HepG2 (cell line): ENCODE data around the gene PRKCB. TPM values are rescaled to one million over a fixed set of nuclear protein-coding genes. Genes with fewer than 3 reads are reported as not detected.

Experiments
- HNRNPUL1 ChIP-seq: fragments of 200-400 bp; formaldehyde crosslinking; IDR thresholded peaks from 2 replicates; pipeline ENCODE4 v1.6.1; 2017; ENCODE audit warnings: low read depth, mild to moderate bottlenecking, low read length, moderate library complexity
- MYNN ChIP-seq: sonication (generic); formaldehyde crosslinking; IDR thresholded peaks from 2 replicates; pipeline ENCODE4 v1.4.0; 2020; ENCODE audit warnings: mild to moderate bottlenecking, low read depth, missing genetic modification reagents
- SALL2 ChIP-seq: sonication (generic); formaldehyde crosslinking; IDR thresholded peaks from 2 replicates; pipeline ENCODE4 v1.8.1; 2023; ENCODE audit warnings: mild to moderate bottlenecking, missing genetic modification reagents, inconsistent platforms
- ZFP90 ChIP-seq: sonication (generic); formaldehyde crosslinking; IDR thresholded peaks from 2 replicates; pipeline ENCODE4 v1.8.0; 2022; ENCODE audit warnings: missing genetic modification reagents, mild to moderate bottlenecking, inconsistent platforms, borderline replicate concordance
- ZNF616 ChIP-seq: sonication (generic); formaldehyde crosslinking; IDR thresholded peaks from 2 replicates; pipeline ENCODE4 v1.5.0; 2020; ENCODE audit warnings: low read depth, mild to moderate bottlenecking, missing genetic modification reagents
- ZNF878 ChIP-seq: sonication (generic); formaldehyde crosslinking; IDR thresholded peaks from 2 replicates; pipeline ENCODE4 v1.8.1; 2023; ENCODE audit warnings: mild to moderate bottlenecking, missing genetic modification reagents, moderate library complexity
- ZSCAN25 ChIP-seq: sonication (generic); formaldehyde crosslinking; IDR thresholded peaks from 2 replicates; pipeline ENCODE4 v1.8.0; 2022; ENCODE audit warnings: mild to moderate bottlenecking, missing genetic modification reagents
- polyA plus RNA-seq, 8 experiments: library from polyadenylated mRNA; depleted of rRNA in 3 of 8; stranded (reverse) in 7 of 8; unstranded in 1 of 8; fragments of >200 nt; fragmentation: Illumina TruSeq in 4 of 8; extraction: Trizol in 4 of 8; gene quantifications; 2 replicates each; pipeline versions ENCODE4 v1.2.1 to v1.2.3, GENCODE V29; 2011 to 2016; ENCODE audit warnings: low read depth in 4 of 8, missing spikeins in 1 of 8, mixed read lengths in 1 of 8; ENCODE audit not compliant: insufficient read depth in 1 of 8
- total RNA-seq, 5 experiments: library from RNA; depleted of rRNA; stranded (reverse); fragments of >200 nt; fragmentation: Illumina TruSeq; extraction: Trizol; gene quantifications; 2 replicates each; pipeline ENCODE4 v1.2.3, GENCODE V29; 2016; ENCODE audit warnings: low read depth in 1 of 5
- TF ChIP-seq, protein P1 (sequence below), 2 experiments: sonication (generic) in 1 of 2; formaldehyde crosslinking in 1 of 2; IDR thresholded peaks; 2 replicates each; pipeline versions ENCODE4 v1.4.0 to v1.6.1; 2018 to 2020; ENCODE audit warnings: missing genetic modification reagents in 2 of 2, borderline replicate concordance in 1 of 2, low read depth in 1 of 2, mild to moderate bottlenecking in 1 of 2, missing biosample characterization in 1 of 2
- TF ChIP-seq, protein P2 (sequence below): sonication (generic); formaldehyde crosslinking; IDR thresholded peaks from 2 replicates; pipeline ENCODE4 v1.5.0; 2020; ENCODE audit warnings: mild to moderate bottlenecking, missing genetic modification reagents
- TF ChIP-seq, protein P3 (sequence below): sonication (generic); formaldehyde crosslinking; IDR thresholded peaks from 2 replicates; pipeline ENCODE4 v1.4.0; 2020; ENCODE audit warnings: missing genetic modification reagents
- TF ChIP-seq, protein P4 (sequence below): sonication (generic); formaldehyde crosslinking; IDR thresholded peaks from 2 replicates; pipeline ENCODE4 v1.5.0; 2020; ENCODE audit warnings: missing genetic modification reagents

Gene PRKCB
- total and polyA plus RNA-seq, 2 of the 13 experiments (the other 11 are each of a cell fraction or from before 2014, with no cell fraction given), result 0.01 TPM; not detected in 1

DNA sequence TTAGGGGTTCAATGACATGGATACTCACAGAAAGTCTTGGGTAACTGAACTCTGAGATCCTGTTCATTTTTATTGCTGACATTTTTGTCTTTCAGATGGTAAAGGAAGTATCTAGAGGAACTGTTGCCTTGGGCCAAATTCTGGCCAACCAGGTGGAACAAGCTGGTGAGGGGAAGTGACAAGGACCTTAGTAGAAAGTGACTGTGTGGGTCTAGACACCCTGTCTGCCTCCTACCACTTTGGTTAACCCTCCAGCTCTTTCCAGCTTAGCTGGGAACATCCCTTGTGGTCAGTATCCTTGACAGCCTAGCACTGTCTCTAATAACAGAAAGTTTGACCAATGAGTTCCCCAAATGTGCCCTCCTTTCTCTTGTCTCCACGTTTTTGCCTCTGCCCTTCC is 28.8 kb upstream of the PRKCB start (continued):
- TF ChIP-seq, protein P1, sequence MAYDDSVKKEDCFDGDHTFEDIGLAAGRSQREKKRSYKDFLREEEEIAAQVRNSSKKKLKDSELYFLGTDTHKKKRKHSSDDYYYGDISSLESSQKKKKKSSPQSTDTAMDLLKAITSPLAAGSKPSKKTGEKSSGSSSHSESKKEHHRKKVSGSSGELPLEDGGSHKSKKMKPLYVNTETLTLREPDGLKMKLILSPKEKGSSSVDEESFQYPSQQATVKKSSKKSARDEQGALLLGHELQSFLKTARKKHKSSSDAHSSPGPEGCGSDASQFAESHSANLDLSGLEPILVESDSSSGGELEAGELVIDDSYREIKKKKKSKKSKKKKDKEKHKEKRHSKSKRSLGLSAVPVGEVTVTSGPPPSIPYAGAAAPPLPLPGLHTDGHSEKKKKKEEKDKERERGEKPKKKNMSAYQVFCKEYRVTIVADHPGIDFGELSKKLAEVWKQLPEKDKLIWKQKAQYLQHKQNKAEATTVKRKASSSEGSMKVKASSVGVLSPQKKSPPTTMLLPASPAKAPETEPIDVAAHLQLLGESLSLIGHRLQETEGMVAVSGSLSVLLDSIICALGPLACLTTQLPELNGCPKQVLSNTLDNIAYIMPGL (CRISPR knock-in tag; IDR thresholded peaks at IDR 0.05; ENCODE audit: borderline replicate concordance in 1 of 2, low read depth in 1 of 2), result no peak
- TF ChIP-seq MYNN (no peak), ZNF878 (CRISPR knock-in tag) (no peak), ZFP90 (CRISPR knock-in tag) (no peak), ZNF616 (CRISPR knock-in tag) (no peak), HNRNPUL1 (no peak), ZSCAN25 (CRISPR knock-in tag) (no peak), SALL2 (no peak)
- TF ChIP-seq, protein P2, sequence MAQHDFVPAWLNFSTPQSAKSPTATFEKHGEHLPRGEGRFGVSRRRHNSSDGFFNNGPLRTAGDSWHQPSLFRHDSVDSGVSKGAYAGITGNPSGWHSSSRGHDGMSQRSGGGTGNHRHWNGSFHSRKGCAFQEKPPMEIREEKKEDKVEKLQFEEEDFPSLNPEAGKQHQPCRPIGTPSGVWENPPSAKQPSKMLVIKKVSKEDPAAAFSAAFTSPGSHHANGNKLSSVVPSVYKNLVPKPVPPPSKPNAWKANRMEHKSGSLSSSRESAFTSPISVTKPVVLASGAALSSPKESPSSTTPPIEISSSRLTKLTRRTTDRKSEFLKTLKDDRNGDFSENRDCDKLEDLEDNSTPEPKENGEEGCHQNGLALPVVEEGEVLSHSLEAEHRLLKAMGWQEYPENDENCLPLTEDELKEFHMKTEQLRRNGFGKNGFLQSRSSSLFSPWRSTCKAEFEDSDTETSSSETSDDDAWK (CRISPR knock-in tag), result no peak
- TF ChIP-seq, protein P3, sequence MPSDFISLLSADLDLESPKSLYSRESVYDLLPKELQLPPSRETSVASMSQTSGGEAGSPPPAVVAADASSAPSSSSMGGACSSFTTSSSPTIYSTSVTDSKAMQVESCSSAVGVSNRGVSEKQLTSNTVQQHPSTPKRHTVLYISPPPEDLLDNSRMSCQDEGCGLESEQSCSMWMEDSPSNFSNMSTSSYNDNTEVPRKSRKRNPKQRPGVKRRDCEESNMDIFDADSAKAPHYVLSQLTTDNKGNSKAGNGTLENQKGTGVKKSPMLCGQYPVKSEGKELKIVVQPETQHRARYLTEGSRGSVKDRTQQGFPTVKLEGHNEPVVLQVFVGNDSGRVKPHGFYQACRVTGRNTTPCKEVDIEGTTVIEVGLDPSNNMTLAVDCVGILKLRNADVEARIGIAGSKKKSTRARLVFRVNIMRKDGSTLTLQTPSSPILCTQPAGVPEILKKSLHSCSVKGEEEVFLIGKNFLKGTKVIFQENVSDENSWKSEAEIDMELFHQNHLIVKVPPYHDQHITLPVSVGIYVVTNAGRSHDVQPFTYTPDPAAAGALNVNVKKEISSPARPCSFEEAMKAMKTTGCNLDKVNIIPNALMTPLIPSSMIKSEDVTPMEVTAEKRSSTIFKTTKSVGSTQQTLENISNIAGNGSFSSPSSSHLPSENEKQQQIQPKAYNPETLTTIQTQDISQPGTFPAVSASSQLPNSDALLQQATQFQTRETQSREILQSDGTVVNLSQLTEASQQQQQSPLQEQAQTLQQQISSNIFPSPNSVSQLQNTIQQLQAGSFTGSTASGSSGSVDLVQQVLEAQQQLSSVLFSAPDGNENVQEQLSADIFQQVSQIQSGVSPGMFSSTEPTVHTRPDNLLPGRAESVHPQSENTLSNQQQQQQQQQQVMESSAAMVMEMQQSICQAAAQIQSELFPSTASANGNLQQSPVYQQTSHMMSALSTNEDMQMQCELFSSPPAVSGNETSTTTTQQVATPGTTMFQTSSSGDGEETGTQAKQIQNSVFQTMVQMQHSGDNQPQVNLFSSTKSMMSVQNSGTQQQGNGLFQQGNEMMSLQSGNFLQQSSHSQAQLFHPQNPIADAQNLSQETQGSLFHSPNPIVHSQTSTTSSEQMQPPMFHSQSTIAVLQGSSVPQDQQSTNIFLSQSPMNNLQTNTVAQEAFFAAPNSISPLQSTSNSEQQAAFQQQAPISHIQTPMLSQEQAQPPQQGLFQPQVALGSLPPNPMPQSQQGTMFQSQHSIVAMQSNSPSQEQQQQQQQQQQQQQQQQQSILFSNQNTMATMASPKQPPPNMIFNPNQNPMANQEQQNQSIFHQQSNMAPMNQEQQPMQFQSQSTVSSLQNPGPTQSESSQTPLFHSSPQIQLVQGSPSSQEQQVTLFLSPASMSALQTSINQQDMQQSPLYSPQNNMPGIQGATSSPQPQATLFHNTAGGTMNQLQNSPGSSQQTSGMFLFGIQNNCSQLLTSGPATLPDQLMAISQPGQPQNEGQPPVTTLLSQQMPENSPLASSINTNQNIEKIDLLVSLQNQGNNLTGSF (CRISPR knock-in tag), result no peak
- TF ChIP-seq, protein P4, sequence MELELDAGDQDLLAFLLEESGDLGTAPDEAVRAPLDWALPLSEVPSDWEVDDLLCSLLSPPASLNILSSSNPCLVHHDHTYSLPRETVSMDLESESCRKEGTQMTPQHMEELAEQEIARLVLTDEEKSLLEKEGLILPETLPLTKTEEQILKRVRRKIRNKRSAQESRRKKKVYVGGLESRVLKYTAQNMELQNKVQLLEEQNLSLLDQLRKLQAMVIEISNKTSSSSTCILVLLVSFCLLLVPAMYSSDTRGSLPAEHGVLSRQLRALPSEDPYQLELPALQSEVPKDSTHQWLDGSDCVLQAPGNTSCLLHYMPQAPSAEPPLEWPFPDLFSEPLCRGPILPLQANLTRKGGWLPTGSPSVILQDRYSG (CRISPR knock-in tag), result no peak
